ENCODE results near the gene ZFY. TPM values are rescaled to one million over a fixed set of nuclear protein-coding genes. Genes with fewer than 3 reads are reported as not detected.

ZFY gene
- polyA plus RNA-seq, 1 of the 3 experiments (the other 2 are of a cell fraction): not detected

GRCh38 chrY:2952912-2953311, 17.7 kb downstream of the ZFY start:
- Histone ChIP-seq H3K79me2 (ENCODE audit: insufficient read depth) (no peaks in the 10 kb centered on the region), H2AFZ (ENCODE audit: low read depth) (no peak overlapping the region)
- TF ChIP-seq USF2 (IDR thresholded peaks at IDR 0.05; ENCODE audit: borderline replicate concordance, low read depth, low read length) (no peak), RXRA (IDR thresholded peaks at IDR 0.05; ENCODE audit: borderline replicate concordance, low read depth) (no peak), FOSL2 (IDR thresholded peaks at IDR 0.05; ENCODE audit: borderline replicate concordance, low read depth) (no peak), MXI1 (IDR thresholded peaks at IDR 0.05; ENCODE audit: low read depth, low read length) (no peak), EP300 (IDR thresholded peaks at IDR 0.05; ENCODE audit: borderline replicate concordance in 1 of 2, low read depth in 1 of 2, low read length in 1 of 2) (no peak), NRF1 (IDR thresholded peaks at IDR 0.05; ENCODE audit: low read depth, low read length) (no peak), RFX5 (IDR thresholded peaks at IDR 0.05; ENCODE audit: low read length) (no peak), FOXJ3 (CRISPR knock-in tag; IDR thresholded peaks at IDR 0.05) (no peak), IRF3 (IDR thresholded peaks at IDR 0.05; ENCODE audit: low read depth, low read length) (no peak), CHD2 (IDR thresholded peaks at IDR 0.05; ENCODE audit: low read length, partially characterized antibody) (no peak), TCF12 (IDR thresholded peaks at IDR 0.05) (no peak), RAD21 (IDR thresholded peaks at IDR 0.05; ENCODE audit: low read length) (no peak), NFIC (IDR thresholded peaks at IDR 0.05; ENCODE audit: borderline replicate concordance) (no peak)
- TF ChIP-seq, protein P1, sequence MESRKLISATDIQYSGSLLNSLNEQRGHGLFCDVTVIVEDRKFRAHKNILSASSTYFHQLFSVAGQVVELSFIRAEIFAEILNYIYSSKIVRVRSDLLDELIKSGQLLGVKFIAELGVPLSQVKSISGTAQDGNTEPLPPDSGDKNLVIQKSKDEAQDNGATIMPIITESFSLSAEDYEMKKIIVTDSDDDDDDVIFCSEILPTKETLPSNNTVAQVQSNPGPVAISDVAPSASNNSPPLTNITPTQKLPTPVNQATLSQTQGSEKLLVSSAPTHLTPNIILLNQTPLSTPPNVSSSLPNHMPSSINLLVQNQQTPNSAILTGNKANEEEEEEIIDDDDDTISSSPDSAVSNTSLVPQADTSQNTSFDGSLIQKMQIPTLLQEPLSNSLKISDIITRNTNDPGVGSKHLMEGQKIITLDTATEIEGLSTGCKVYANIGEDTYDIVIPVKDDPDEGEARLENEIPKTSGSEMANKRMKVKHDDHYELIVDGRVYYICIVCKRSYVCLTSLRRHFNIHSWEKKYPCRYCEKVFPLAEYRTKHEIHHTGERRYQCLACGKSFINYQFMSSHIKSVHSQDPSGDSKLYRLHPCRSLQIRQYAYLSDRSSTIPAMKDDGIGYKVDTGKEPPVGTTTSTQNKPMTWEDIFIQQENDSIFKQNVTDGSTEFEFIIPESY (IDR thresholded peaks at IDR 0.05; ENCODE audit: borderline replicate concordance, low read depth): no peak

GRCh38 chrY:2954735-2955134, 19.6 kb downstream of the ZFY start:
- ChIA-PET CTCF (no interaction called here), POLR2A (no interaction called here)
- H3K9me3 ChIP-seq: no peaks in the 10 kb centered on the region
- no peak overlapping the region for H3K27ac ChIP-seq (ENCODE audit: low read depth in 2 of 2, low read length in 1 of 2)
- H3K36me3 ChIP-seq (replicated peaks in 1 of 2; ENCODE audit: control insufficient read depth in 1 of 2, insufficient read depth in 2 of 2, low read length in 1 of 2): no peaks in the 10 kb centered on the region
- no peak overlapping the region for H2AFZ ChIP-seq (ENCODE audit: low read depth)
- H3K4me2 ChIP-seq: no peak overlapping the region
- H3K4me1 ChIP-seq (ENCODE audit: control insufficient read depth in 1 of 2, insufficient read depth in 2 of 2, low read depth in 1 of 2, low read length in 1 of 2): no peaks in the 10 kb centered on the region
- H3K4me3 ChIP-seq (ENCODE audit: low read depth in 2 of 2, low read length in 1 of 2): no peak overlapping the region
- 100% methylated on average over 1 of the region's 2 CpGs for WGBS (ENCODE audit: low lambda C conversion rate)
- H3K9me2 ChIP-seq: no peaks in the 10 kb centered on the region
- H3K27me3 ChIP-seq (ENCODE audit: insufficient read depth): no peaks in the 10 kb centered on the region
- no peaks in the 10 kb centered on the region for H3F3A ChIP-seq (replicated peaks; ENCODE audit: insufficient read depth)
- no peaks in the 10 kb centered on the region for H3K79me2 ChIP-seq (ENCODE audit: insufficient read depth)
- no peak overlapping the region for H3K9ac ChIP-seq
- no peaks in the 10 kb centered on the region for H4K20me1 ChIP-seq (ENCODE audit: insufficient read depth)
- DNase-seq: no peak
- TF ChIP-seq, protein P2, sequence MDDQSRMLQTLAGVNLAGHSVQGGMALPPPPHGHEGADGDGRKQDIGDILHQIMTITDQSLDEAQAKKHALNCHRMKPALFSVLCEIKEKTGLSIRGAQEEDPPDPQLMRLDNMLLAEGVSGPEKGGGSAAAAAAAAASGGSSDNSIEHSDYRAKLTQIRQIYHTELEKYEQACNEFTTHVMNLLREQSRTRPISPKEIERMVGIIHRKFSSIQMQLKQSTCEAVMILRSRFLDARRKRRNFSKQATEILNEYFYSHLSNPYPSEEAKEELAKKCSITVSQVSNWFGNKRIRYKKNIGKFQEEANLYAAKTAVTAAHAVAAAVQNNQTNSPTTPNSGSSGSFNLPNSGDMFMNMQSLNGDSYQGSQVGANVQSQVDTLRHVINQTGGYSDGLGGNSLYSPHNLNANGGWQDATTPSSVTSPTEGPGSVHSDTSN (IDR thresholded peaks at IDR 0.05): no peak
- no peak for TF ChIP-seq RCOR1 (IDR thresholded peaks at IDR 0.05; ENCODE audit: low read length)
- TF ChIP-seq JUND (IDR thresholded peaks at IDR 0.05): no peak
- TF ChIP-seq, protein P3, sequence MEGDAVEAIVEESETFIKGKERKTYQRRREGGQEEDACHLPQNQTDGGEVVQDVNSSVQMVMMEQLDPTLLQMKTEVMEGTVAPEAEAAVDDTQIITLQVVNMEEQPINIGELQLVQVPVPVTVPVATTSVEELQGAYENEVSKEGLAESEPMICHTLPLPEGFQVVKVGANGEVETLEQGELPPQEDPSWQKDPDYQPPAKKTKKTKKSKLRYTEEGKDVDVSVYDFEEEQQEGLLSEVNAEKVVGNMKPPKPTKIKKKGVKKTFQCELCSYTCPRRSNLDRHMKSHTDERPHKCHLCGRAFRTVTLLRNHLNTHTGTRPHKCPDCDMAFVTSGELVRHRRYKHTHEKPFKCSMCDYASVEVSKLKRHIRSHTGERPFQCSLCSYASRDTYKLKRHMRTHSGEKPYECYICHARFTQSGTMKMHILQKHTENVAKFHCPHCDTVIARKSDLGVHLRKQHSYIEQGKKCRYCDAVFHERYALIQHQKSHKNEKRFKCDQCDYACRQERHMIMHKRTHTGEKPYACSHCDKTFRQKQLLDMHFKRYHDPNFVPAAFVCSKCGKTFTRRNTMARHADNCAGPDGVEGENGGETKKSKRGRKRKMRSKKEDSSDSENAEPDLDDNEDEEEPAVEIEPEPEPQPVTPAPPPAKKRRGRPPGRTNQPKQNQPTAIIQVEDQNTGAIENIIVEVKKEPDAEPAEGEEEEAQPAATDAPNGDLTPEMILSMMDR (IDR thresholded peaks at IDR 0.05): no peak
- TF ChIP-seq FOSL2 (IDR thresholded peaks at IDR 0.05; ENCODE audit: borderline replicate concordance, low read depth): no peak
- no peak for TF ChIP-seq RAD21 (IDR thresholded peaks at IDR 0.05; ENCODE audit: low read length)
- no peak for TF ChIP-seq TCF12 (IDR thresholded peaks at IDR 0.05)
- no peak for TF ChIP-seq SIN3A (IDR thresholded peaks at IDR 0.05; ENCODE audit: borderline replicate concordance, low read depth, low read length)
- TF ChIP-seq NFIC (IDR thresholded peaks at IDR 0.05; ENCODE audit: borderline replicate concordance): no peak
- TF ChIP-seq POLR2AphosphoS5 (IDR thresholded peaks at IDR 0.05; ENCODE audit: low read depth, low read length): no peak
- TF ChIP-seq IRF3 (IDR thresholded peaks at IDR 0.05; ENCODE audit: low read depth, low read length): no peak
- TF ChIP-seq RXRA (IDR thresholded peaks at IDR 0.05; ENCODE audit: borderline replicate concordance, low read depth): no peak

More at GRCh38 chrY:2952912-2953311, 17.7 kb downstream of the ZFY start:
- Histone ChIP-seq H4K20me1 (ENCODE audit: insufficient read depth) (no peaks in the 10 kb centered on the region), H3K4me1 (ENCODE audit: control insufficient read depth in 1 of 2, insufficient read depth in 2 of 2, low read depth in 1 of 2, low read length in 1 of 2) (no peaks in the 10 kb centered on the region), H3K4me2 (no peak overlapping the region), H3F3A (replicated peaks; ENCODE audit: insufficient read depth) (no peaks in the 10 kb centered on the region), H3K9me2 (no peaks in the 10 kb centered on the region), H3K9me3 (no peaks in the 10 kb centered on the region), H3K36me3 (replicated peaks in 1 of 2; ENCODE audit: control insufficient read depth in 1 of 2, insufficient read depth in 2 of 2, low read length in 1 of 2) (no peaks in the 10 kb centered on the region), H3K27ac (ENCODE audit: low read depth in 2 of 2, low read length in 1 of 2) (no peak overlapping the region), H3K4me3 (ENCODE audit: low read depth in 2 of 2, low read length in 1 of 2) (no peak overlapping the region), H3K9ac (no peak overlapping the region), H3K27me3 (ENCODE audit: insufficient read depth) (no peaks in the 10 kb centered on the region)
- CTCF ChIA-PET: no interaction called here
- POLR2A ChIA-PET: no interaction called here
- DNase-seq: no peak

Data from SK-N-SH (cell line).